PFSK-1 (cell line): ENCODE results near the gene TBX2.

Source experiments
- FOXP2 ChIP-seq: optimal IDR thresholded peaks from 2 replicates; pipeline ENCODE3; 2011; ENCODE audit warnings: borderline replicate concordance, control low read depth, inconsistent platforms; ENCODE audit not compliant: insufficient read depth; ENCODE audit errors: extremely low read length, extremely low read depth
- POLR2AphosphoS5 ChIP-seq: IDR thresholded peaks from 2 replicates; pipeline ENCODE4 v1.6.1; 2012; ENCODE audit warnings: low read depth, mild to moderate bottlenecking, control low read depth, low read length, moderate library complexity
- REST ChIP-seq, 2 experiments: IDR thresholded peaks; 2 replicates each; pipeline versions ENCODE4 v1.6.1 to v1.8.0; 2011 to 2012; ENCODE audit warnings: low read depth in 2 of 2, low read length in 2 of 2, control low read depth in 1 of 2, inconsistent platforms in 1 of 2, mild to moderate bottlenecking in 1 of 2, moderate library complexity in 1 of 2; ENCODE audit not compliant: insufficient read depth in 1 of 2
- SIN3A ChIP-seq: IDR thresholded peaks from 2 replicates; pipeline ENCODE4 v1.6.1; 2012; ENCODE audit warnings: mild to moderate bottlenecking, low read length, moderate library complexity, borderline replicate concordance; ENCODE audit not compliant: insufficient read depth
- TAF1 ChIP-seq: IDR thresholded peaks from 2 replicates; pipeline ENCODE4 v1.6.1; 2012; ENCODE audit warnings: low read length, control low read depth, borderline replicate concordance; ENCODE audit not compliant: insufficient read depth

The TBX2 gene

GRCh38 chr17:61455324-61456060 lies 55.8 kb downstream of the TBX2 start:
- no peak for TF ChIP-seq FOXP2
- TF ChIP-seq REST (IDR thresholded peaks at IDR 0.05; ENCODE audit: insufficient read depth in 1 of 2, low read depth in 2 of 2, low read length in 2 of 2), result no peak
- TF ChIP-seq TAF1, result no peak
- TF ChIP-seq POLR2AphosphoS5, result no peak
- TF ChIP-seq SIN3A, result no peak

- no peak for TF ChIP-seq FOXP2
- no peak for TF ChIP-seq SIN3A
- no peak for TF ChIP-seq TAF1
- no peak for TF ChIP-seq REST (IDR thresholded peaks at IDR 0.05; ENCODE audit: insufficient read depth in 1 of 2, low read depth in 2 of 2, low read length in 2 of 2)
- TF ChIP-seq POLR2AphosphoS5, result no peak
These were observed 56.5 kb downstream of the TBX2 start for GRCh38 chr17:61456061-61456681.

GRCh38 chr17:61456688-61457225 lies 57.1 kb downstream of the TBX2 start:
- TF ChIP-seq SIN3A, result no peak
- no peak for TF ChIP-seq REST (IDR thresholded peaks at IDR 0.05; ENCODE audit: insufficient read depth in 1 of 2, low read depth in 2 of 2, low read length in 2 of 2)
- no peak for TF ChIP-seq POLR2AphosphoS5
- no peak for TF ChIP-seq TAF1
- no peak for TF ChIP-seq FOXP2

- TF ChIP-seq POLR2AphosphoS5 (no peak), SIN3A (no peak), FOXP2 (no peak), REST (IDR thresholded peaks at IDR 0.05; ENCODE audit: insufficient read depth in 1 of 2, low read depth in 2 of 2, low read length in 2 of 2) (no peak), TAF1 (no peak)
These were observed 57.8 kb downstream of the TBX2 start for GRCh38 chr17:61457226-61457983.
